NCI-H748 (cell line): Measurements from ENCODE around the gene IL1RL2.

Experiments
- DNase-seq: peaks from one replicate; lab custom pipeline; 2025; ENCODE audit not compliant: unreplicated experiment; lab: John Stamatoyannopoulos, UW

Gene IL1RL2

GRCh38 chr2:102238039-102238756 is 51.4 kb downstream of the IL1RL2 start:
- DNase-seq: no peak

GRCh38 chr2:102238778-102239177 is 52.0 kb downstream of the IL1RL2 start:
- DNase-seq: no peak

DNA sequence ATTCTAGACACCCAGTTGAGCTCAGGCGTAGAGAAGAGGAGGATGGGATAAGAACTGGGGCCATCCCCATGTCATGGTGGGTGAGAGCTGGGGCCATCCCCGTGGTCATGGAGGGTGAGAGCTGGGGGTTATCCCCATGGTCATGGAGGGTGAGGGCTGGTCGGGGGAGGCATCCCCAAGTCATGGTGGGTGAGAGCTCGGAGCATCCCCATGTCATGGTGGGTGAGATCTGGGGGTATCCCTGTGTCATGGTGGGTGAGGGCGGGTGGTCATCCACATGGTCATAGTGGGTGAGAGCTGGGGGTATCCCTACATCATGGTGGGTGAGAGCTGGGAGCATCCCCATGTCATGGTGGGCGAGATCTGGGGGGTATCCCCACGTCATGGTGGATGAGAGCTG is 52.5 kb downstream of the IL1RL2 start:
- DNase-seq: no peak

- peak; percentile 69 for DNase-seq
Measured at GRCh38 chr2:102240640-102241370, 54.0 kb downstream of the IL1RL2 start.

- no peak for DNase-seq
Measured at GRCh38 chr2:102241616-102242305, 54.9 kb downstream of the IL1RL2 start.

GRCh38 chr2:102245266-102246151 is 58.7 kb downstream of the IL1RL2 start:
- DNase-seq: peak; percentile 1

DNA sequence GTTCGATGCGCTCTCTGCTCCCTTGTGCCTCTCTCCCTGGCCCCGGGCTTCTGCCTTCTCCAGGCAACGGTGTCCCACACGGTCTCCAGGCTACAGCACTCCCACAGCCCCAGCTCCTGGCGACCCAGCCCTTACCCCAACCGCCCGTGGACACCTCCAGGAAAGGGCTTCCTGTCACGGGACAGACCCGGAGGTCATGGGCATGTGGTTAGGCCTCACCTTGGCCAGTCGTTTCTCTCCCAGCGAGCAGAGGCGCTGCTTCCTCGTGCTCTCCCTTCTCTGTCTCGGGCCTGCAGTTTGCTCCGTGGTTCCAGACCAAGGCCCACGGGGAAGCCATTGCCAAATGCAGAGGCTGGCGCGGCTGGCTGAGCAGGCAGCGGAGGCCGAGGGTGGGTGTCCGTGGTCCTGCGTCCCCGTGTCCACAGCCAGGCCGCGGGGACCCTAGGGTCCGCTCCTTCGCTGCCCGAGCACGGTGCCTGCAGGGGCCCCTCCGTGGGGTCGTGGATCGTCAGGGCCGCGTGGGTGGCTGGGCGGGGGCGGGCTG is 63.5 kb downstream of the IL1RL2 start:
- DNase-seq: no peak

- DNase-seq: peak; percentile 48
Measured at GRCh38 chr2:102251042-102251848, 64.4 kb downstream of the IL1RL2 start.

GRCh38 chr2:102251849-102252203 is 65.0 kb downstream of the IL1RL2 start:
- no peak for DNase-seq

DNA sequence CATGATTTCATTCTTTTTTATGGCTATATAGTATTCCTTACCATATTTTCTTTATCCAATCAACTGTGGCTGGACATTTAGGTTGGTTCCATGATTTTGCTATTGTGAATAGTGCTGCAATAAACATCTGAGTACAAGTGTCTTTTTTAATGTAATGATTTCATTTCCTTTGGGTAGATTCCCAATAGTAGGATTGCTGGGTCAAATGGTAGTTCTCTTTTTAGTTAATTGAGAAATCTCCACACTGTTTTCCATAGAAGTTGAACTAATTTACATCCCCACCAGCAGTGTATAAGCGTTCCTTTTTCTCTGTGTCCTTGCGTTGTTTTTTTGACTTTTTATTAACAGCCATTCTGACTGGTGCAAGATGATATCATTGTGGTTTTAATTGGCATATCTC is 65.4 kb downstream of the IL1RL2 start:
- DNase-seq: no peak

GRCh38 chr2:102253140-102253752 is 66.4 kb downstream of the IL1RL2 start:
- DNase-seq: no peak

DNA sequence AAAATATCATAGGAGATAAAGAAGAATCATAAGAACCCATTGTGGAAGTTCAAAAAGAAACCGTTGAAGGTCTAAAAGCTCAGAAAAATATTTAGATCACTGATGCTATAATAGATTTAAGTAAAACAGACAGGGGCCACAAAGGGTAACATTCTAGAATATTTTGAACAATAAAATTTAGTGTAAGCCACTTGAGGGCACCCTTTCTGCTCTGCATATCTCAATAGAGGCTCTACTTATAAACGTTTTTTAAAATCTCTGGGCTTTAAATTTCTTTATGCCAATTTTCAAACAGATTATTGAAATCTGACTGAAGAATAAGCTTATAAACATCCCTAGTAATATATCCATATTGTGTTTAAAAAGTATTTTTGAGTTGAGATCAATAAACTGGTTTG is 66.9 kb downstream of the IL1RL2 start:
- DNase-seq: no peak

DNA sequence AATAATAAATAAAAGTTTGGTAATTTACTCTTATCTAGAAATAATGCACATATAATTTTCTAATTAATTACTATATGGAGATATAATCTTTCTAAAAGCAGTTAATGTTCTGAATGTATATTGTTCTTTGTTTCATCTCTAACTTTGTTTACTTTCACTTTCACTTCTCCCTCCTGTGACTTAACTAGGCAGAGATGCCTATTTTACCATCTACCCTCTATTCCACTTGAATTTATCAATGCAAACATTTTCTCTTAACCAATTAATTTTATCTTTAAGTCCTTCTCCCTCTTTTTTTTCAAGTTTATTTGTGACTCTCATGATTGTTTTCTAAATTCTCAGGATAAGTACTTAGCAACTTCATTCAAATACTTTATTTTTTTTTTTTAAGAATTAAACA is 69.5 kb downstream of the IL1RL2 start:
- DNase-seq: no peak

- no peak for DNase-seq
Measured at GRCh38 chr2:102256874-102257462, 70.1 kb downstream of the IL1RL2 start.

- peak; percentile 57 for DNase-seq
Measured at GRCh38 chr2:102258025-102258385, 71.2 kb downstream of the IL1RL2 start.

GRCh38 chr2:102258386-102259074 is 71.7 kb downstream of the IL1RL2 start:
- DNase-seq: no peak

DNA sequence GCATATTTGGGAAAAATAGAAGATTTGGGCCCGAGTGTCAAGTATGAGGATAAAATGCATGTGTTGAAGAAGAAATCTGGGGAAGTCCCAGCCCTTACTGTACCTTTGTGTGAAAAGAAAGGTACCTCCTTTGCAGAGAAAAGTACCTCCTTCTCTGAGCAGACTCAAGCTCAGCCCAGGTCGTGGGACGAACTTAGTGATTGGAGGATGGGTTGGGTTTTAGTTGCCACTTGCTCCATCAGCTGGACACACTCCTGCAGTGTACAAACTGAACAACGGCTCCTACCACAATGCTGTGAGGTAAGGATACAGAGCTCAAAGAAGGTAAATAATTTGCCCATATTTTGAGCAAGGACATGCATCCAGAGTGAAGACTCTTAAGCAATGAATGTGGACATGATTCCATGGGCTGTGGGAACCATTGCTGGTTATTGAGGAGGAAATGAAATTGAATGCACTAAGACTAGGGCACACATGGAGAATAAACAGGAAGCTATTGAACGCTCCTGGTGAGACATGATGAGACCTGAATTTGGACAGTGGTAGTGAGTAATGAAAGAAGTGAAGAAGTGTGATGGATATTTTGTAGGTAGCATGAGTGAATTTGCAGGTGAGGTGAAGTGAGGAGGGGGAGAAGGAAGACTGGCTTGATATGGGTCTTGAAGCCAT is 74.8 kb downstream of the IL1RL2 start:
- DNase-seq: no peak
